Neural progenitor cell (in vitro differentiated cells): ENCODE measurements around the gene CDH12. TPM values are rescaled to one million over a fixed set of nuclear protein-coding genes. Genes with fewer than 3 reads are reported as not detected.

Experiments used
- DNase-seq: peaks from one replicate; pipeline ENCODE4 v3.0.0-alpha.2; 2016; ENCODE audit warnings: low spot score
- H2AFZ ChIP-seq: fragments of 200-600 bp; sonication (generic); replicated peaks from 2 replicates; pipeline ENCODE4 v1.6.1; 2016; ENCODE audit warnings: antibody characterized with exemption
- H3F3A ChIP-seq: fragments of 200-600 bp; sonication (generic); 2 replicates; pipeline ENCODE4 v1.6.1; 2016; ENCODE audit warnings: antibody characterized with exemption, low read depth
- H3K27ac ChIP-seq: fragments of 200-600 bp; sonication (generic); 2 replicates; pipeline ENCODE4 v1.5.1; 2016; ENCODE audit warnings: mild to moderate bottlenecking
- H3K27me3 ChIP-seq: fragments of 200-600 bp; sonication (generic); 2 replicates; pipeline ENCODE4 v1.6.1; 2016; ENCODE audit warnings: mild to moderate bottlenecking, moderate library complexity
- H3K36me3 ChIP-seq: fragments of 200-600 bp; sonication (generic); 2 replicates; pipeline ENCODE4 v1.5.1; 2016
- H3K4me1 ChIP-seq: fragments of 200-600 bp; sonication (generic); 2 replicates; pipeline ENCODE4 v1.6.1; 2016; ENCODE audit warnings: mixed run types
- H3K4me2 ChIP-seq: fragments of 200-600 bp; sonication (generic); 2 replicates; pipeline ENCODE4 v1.6.1; 2016
- H3K4me3 ChIP-seq: fragments of 200-600 bp; sonication (generic); 2 replicates; pipeline ENCODE4 v1.5.1; 2016
- H3K79me2 ChIP-seq: fragments of 200-600 bp; sonication (generic); 2 replicates; pipeline ENCODE4 v1.6.1; 2016; ENCODE audit warnings: low read depth
- H3K9ac ChIP-seq: fragments of 200-600 bp; sonication (generic); 2 replicates; pipeline ENCODE4 v1.6.1; 2016
- H3K9me3 ChIP-seq: fragments of 200-600 bp; sonication (generic); 2 replicates; pipeline ENCODE4 v1.5.1; 2016; ENCODE audit warnings: low read depth
- H4K20me1 ChIP-seq: fragments of 200-600 bp; sonication (generic); 2 replicates; pipeline ENCODE4 v1.6.1; 2016; ENCODE audit warnings: low read depth
- H3K27ac Mint-ChIP-seq: 3 replicates; pipeline ENCODE4 v1.8.0; 2021; ENCODE audit warnings: mixed read lengths
- H3K27me3 Mint-ChIP-seq: 2 replicates; pipeline ENCODE4 v1.8.0; 2022; ENCODE audit warnings: low read depth, mild to moderate bottlenecking, inconsistent platforms, moderate library complexity, mixed read lengths; ENCODE audit not compliant: insufficient read depth
- H3K36me3 Mint-ChIP-seq: 3 replicates; pipeline ENCODE4 v1.8.0; 2021; ENCODE audit warnings: mixed read lengths
- H3K4me1 Mint-ChIP-seq: 3 replicates; pipeline ENCODE4 v1.8.0; 2021; ENCODE audit warnings: mixed read lengths
- H3K4me3 Mint-ChIP-seq: 3 replicates; pipeline ENCODE4 v1.8.0; 2021; ENCODE audit warnings: mild to moderate bottlenecking, moderate library complexity, mixed read lengths
- H3K9me3 Mint-ChIP-seq: 3 replicates; pipeline ENCODE4 v1.8.0; 2020; ENCODE audit warnings: mixed read lengths
- EZH2 ChIP-seq: fragments of 200-600 bp; sonication (generic); IDR thresholded peaks from 2 replicates; pipeline ENCODE4 v1.6.1; 2017; ENCODE audit warnings: antibody characterized with exemption, mild to moderate bottlenecking, moderate library complexity
- EZH2phosphoT487 ChIP-seq: fragments of 200-600 bp; sonication (generic); IDR thresholded peaks from 2 replicates; pipeline ENCODE4 v1.6.1; 2017; ENCODE audit warnings: antibody characterized with exemption
- total RNA-seq: library from RNA; depleted of rRNA; stranded (reverse); fragments of >200 nt; gene quantifications from 2 replicates; pipeline ENCODE4 v1.2.3, GENCODE V29; 2015; ENCODE audit warnings: low replicate concordance
- TF ChIP-seq, protein P1 (sequence below): fragments of 200-600 bp; sonication (generic); IDR thresholded peaks from 2 replicates; pipeline ENCODE4 v1.5.1; 2017; ENCODE audit warnings: antibody characterized with exemption, mild to moderate bottlenecking

Gene CDH12
- total RNA-seq, 1 donor from 2014 or later: not detected

DNA sequence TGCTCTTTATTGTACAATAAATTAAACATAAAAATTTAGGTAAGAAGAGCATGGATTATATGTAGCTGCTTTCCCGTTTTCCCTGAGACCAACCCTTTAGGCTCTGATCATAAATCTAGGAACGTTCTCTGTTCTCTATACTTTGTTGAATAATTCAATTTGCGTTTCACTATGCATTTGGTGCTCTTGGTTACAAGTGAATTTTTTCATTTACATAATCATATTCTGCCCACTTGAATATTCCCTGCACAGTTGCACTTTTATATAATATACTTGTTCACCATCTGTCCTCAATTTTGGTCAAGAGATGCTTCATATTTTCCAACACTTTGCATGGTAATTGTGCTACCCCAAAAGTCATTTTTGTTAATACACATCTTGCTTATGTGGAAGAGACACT is 741.8 kb downstream of the CDH12 start:
- no peaks in the 10 kb centered on the region for H3K79me2 ChIP-seq
- H3F3A ChIP-seq: no peaks in the 10 kb centered on the region
- no peak overlapping the region for H2AFZ ChIP-seq
- Mint-ChIP-seq H3K36me3 (no peaks in the 10 kb centered on the region), H3K4me3 (no peak overlapping the region), H3K4me1 (no peaks in the 10 kb centered on the region), H3K27ac (no peak overlapping the region), H3K9me3 (no peaks in the 10 kb centered on the region), H3K27me3 (no peaks in the 10 kb centered on the region)
- TF ChIP-seq, protein P1, sequence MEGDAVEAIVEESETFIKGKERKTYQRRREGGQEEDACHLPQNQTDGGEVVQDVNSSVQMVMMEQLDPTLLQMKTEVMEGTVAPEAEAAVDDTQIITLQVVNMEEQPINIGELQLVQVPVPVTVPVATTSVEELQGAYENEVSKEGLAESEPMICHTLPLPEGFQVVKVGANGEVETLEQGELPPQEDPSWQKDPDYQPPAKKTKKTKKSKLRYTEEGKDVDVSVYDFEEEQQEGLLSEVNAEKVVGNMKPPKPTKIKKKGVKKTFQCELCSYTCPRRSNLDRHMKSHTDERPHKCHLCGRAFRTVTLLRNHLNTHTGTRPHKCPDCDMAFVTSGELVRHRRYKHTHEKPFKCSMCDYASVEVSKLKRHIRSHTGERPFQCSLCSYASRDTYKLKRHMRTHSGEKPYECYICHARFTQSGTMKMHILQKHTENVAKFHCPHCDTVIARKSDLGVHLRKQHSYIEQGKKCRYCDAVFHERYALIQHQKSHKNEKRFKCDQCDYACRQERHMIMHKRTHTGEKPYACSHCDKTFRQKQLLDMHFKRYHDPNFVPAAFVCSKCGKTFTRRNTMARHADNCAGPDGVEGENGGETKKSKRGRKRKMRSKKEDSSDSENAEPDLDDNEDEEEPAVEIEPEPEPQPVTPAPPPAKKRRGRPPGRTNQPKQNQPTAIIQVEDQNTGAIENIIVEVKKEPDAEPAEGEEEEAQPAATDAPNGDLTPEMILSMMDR: no peak
- TF ChIP-seq EZH2phosphoT487 (no peak), EZH2 (no peak)
- DNase-seq: no peak
- no peaks in the 10 kb centered on the region for H3K27me3 ChIP-seq
- H3K36me3 ChIP-seq: no peaks in the 10 kb centered on the region
- H3K27ac ChIP-seq: no peak overlapping the region
- no peak overlapping the region for H3K4me3 ChIP-seq
- H3K9ac ChIP-seq: no peak overlapping the region
- H3K4me2 ChIP-seq: no peak overlapping the region
- H4K20me1 ChIP-seq: no peaks in the 10 kb centered on the region
- no peaks in the 10 kb centered on the region for H3K4me1 ChIP-seq
- H3K9me3 ChIP-seq: no peaks in the 10 kb centered on the region

DNA sequence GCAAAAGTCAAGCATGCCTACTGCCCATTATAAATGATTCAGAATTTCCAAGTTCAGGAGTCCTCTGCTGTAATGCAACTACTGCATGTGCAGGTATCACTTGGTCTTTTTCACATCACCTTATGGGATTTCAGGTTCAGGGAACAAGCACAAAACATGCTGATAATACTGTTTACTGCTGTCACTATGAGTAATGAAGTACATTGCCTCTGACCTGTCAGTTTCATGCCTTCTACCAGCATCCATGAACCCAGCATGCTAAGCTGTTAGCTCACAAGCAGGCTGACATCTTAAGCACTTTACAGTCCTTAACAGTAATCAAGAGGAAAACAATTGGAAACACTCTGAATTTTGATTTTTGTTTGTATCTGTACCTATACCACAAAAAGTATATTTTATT is 743.8 kb downstream of the CDH12 start:
- Histone ChIP-seq H3K9me3 (no peaks in the 10 kb centered on the region), H3K4me3 (no peak overlapping the region), H3K27me3 (no peaks in the 10 kb centered on the region), H3F3A (no peaks in the 10 kb centered on the region), H3K4me2 (no peak overlapping the region), H3K27ac (no peak overlapping the region), H3K79me2 (no peaks in the 10 kb centered on the region), H3K9ac (no peak overlapping the region), H3K36me3 (no peaks in the 10 kb centered on the region), H2AFZ (no peak overlapping the region), H3K4me1 (no peaks in the 10 kb centered on the region), H4K20me1 (no peaks in the 10 kb centered on the region)
- H3K9me3 Mint-ChIP-seq: no peaks in the 10 kb centered on the region
- H3K4me3 Mint-ChIP-seq: no peak overlapping the region
- no peaks in the 10 kb centered on the region for H3K27me3 Mint-ChIP-seq
- H3K36me3 Mint-ChIP-seq: no peaks in the 10 kb centered on the region
- no peak overlapping the region for H3K27ac Mint-ChIP-seq
- DNase-seq: no peak
- no peaks in the 10 kb centered on the region for H3K4me1 Mint-ChIP-seq
- TF ChIP-seq EZH2 (no peak), EZH2phosphoT487 (no peak)
- TF ChIP-seq, protein P1: no peak

DNA sequence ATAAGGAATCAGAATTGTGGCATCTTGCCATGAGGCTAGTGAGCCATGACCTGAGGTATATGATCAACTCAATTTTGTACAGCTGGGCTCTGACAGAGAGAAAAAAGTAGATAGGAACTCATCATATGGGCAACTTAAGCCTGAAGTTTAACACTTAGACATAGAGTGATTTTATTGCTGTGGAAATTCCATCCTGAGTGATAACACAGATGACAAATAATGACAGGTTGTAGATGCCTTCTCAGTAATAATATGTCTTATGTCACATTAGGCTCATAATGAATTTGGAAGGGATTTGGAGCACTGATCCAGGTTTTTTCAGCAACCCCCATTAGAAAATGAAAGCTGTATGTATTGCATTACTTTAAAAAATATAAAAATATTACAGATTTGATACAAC is 744.6 kb downstream of the CDH12 start:
- H3K4me3 ChIP-seq: no peak overlapping the region
- no peak for DNase-seq

More for the DNA sequence above, 744.6 kb downstream of the CDH12 start:
- Histone ChIP-seq H3K9ac (no peak overlapping the region), H3K27ac (no peak overlapping the region), H3K4me1 (no peaks in the 10 kb centered on the region), H3K36me3 (no peaks in the 10 kb centered on the region), H4K20me1 (no peaks in the 10 kb centered on the region), H2AFZ (no peak overlapping the region), H3K9me3 (no peaks in the 10 kb centered on the region), H3K79me2 (no peaks in the 10 kb centered on the region), H3F3A (no peaks in the 10 kb centered on the region), H3K27me3 (no peaks in the 10 kb centered on the region), H3K4me2 (no peak overlapping the region)
- H3K4me1 Mint-ChIP-seq: no peaks in the 10 kb centered on the region
- H3K27me3 Mint-ChIP-seq: no peaks in the 10 kb centered on the region
- TF ChIP-seq EZH2phosphoT487 (no peak), EZH2 (no peak)
- TF ChIP-seq, protein P1: no peak
- no peak overlapping the region for H3K27ac Mint-ChIP-seq
- no peaks in the 10 kb centered on the region for H3K9me3 Mint-ChIP-seq
- H3K4me3 Mint-ChIP-seq: no peak overlapping the region
- no peaks in the 10 kb centered on the region for H3K36me3 Mint-ChIP-seq
